GM12873 (cell line): ENCODE data around the gene FBXL17.

Source experiments
- TF ChIP-seq, protein P1 (sequence below): IDR thresholded peaks from 2 replicates; pipeline ENCODE4 v1.5.1; 2012; ENCODE audit warnings: low read depth, mild to moderate bottlenecking, moderate library complexity, low read length, control low read depth; ENCODE audit not compliant: insufficient read depth; ENCODE audit errors: missing control alignments

FBXL17 gene

DNA sequence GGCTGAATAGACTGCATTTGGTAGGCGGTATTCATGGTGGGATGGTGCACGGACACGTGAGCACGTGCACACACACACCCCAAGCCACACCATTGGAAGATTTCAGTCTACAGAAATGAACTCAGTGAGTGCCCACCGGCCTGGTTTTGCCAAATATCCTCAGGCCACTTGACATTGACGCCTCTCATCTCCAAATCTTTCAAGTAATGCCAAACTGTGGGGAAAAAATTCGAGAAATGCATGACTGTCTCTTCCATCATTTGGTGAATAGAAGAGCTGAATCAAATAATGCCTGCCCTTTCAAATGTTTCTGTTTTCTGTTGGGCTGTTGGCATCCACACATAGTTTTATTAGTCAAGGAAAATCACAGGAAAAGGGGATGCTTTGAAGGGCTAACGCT, 528.9 kb downstream of the FBXL17 start:
- TF ChIP-seq, protein P1, sequence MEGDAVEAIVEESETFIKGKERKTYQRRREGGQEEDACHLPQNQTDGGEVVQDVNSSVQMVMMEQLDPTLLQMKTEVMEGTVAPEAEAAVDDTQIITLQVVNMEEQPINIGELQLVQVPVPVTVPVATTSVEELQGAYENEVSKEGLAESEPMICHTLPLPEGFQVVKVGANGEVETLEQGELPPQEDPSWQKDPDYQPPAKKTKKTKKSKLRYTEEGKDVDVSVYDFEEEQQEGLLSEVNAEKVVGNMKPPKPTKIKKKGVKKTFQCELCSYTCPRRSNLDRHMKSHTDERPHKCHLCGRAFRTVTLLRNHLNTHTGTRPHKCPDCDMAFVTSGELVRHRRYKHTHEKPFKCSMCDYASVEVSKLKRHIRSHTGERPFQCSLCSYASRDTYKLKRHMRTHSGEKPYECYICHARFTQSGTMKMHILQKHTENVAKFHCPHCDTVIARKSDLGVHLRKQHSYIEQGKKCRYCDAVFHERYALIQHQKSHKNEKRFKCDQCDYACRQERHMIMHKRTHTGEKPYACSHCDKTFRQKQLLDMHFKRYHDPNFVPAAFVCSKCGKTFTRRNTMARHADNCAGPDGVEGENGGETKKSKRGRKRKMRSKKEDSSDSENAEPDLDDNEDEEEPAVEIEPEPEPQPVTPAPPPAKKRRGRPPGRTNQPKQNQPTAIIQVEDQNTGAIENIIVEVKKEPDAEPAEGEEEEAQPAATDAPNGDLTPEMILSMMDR, result no peak

DNA sequence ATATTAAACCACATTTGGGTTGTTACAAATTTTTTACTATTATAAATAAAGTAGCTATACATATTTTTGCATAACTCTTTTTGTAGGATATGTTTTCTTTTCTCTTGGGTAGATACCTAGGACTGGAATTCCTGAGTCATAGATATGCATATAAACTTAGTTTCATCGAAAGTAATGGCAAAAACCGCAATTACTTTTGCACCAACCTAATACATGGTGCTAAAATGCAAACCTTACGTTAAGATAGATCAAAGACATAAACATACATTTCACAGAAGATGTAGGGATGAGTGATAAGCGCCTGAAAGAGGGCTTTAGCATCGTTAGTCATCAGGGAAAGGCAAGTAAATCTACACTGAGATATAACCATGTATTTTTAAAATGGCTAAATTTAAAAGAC, 532.8 kb downstream of the FBXL17 start:
- TF ChIP-seq, protein P1, result no peak

DNA sequence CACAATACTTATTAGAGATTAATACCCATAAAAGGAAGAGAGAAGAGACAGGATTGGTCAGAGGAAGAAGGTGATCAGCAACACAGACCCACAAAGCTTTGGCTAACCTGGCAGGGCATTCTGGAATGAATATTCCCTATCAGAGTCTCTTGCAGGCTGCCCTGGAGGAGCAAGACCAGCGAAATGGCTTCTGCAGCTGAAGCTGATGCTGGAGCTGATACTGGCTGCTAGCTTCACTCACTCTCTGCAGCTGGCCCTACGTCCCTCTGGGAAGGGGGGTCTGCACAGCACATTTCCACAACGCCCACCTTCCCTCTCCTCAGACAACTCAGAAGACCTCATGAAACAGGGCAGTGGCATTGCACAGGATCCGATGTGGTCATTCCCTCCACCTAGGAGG, 541.3 kb downstream of the FBXL17 start:
- TF ChIP-seq, protein P1, result no peak

DNA sequence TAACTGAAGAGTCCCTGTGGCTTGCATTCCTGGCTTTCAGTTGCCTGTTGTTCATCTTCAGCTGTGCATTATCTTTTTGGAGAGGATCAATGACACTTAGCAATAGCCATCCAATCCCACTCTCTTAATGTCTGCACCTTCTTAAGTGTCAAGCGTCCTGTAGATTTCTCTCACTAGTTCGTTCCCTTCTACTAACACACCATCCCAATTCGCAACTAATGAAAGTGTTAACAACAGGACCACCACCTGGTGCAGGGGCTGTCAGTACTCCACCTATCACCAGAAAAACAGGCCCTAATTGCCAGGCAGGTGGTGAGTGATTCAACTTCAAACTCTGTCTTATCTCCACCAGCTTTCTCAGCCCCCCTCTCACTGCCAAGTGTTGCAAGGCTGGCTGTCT, 541.7 kb downstream of the FBXL17 start:
- TF ChIP-seq, protein P1, result no peak

DNA sequence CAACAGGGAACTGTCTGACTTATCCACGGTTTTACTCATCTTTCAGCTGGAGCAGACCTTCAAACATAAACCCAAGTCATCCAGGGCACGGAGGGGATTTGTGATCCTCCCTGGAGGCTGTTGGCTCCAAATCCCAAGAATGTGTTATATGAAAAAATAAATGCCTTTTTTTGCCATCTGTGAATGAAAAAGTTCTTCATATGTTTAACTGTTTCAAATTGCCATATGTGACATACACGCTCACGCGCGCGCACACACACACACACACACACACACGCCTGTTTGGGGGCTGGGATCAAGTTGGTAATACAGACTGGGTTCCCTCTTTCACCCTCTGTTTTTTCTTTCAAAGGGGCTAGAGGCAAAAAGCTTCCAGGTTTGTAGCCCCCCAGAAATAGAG, 546.8 kb downstream of the FBXL17 start:
- TF ChIP-seq, protein P1, result no peak

DNA sequence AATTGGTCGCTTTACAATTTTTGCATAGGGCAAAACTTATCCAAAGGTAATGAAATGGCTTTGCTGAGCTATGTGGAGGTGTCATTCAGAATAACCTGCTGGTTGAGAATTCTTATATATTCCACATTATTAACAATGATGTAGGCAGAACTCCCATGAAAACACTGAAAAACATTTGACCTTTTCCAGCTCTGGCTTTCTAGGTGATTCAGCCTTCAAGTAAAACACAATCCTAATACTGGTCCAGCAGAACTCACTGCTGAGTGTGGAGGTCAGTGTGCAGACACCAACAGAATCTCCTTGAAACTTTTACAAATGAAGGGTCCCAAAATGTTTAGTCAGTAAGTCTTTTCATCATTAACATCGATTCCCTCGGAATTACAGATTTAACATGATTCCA, 549.2 kb downstream of the FBXL17 start:
- TF ChIP-seq, protein P1, result no peak

DNA sequence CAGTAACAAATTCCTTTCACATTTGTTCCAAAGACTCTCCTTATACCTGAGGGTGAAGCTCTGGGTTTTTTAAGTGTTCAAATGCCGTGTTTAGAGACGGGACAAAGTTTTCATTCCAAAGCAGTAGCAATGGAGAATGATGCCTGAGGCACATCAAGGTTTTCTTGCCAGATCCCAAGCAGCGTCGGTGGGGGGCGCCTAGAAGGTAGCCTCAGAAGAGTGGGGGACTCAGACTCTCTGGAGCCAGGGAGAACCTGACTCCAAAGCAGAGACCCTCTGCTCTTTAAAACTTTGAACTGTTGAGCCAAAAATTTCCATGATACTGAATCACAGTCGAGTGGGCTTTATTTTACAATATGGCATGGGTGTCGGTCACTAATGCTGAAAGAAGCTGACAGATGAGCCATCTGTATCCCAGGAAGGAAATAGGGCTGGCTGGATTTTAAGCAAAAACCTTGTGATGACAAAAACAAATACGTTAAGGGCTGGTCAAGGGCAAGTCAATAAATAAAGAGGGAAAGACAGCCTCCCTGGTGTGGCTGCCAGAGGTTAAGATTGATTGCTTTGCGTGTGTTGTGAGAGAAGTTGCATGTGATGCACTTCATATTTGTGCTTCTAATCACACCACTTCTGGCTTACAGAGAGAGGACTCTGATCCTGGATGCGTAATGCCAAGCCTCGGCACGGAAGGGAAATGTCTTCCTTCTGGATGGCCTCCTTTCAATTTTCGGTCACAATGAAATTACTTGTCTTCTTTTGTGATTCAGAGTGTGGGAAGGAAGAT, 550.1 kb downstream of the FBXL17 start:
- TF ChIP-seq, protein P1, result no peak

DNA sequence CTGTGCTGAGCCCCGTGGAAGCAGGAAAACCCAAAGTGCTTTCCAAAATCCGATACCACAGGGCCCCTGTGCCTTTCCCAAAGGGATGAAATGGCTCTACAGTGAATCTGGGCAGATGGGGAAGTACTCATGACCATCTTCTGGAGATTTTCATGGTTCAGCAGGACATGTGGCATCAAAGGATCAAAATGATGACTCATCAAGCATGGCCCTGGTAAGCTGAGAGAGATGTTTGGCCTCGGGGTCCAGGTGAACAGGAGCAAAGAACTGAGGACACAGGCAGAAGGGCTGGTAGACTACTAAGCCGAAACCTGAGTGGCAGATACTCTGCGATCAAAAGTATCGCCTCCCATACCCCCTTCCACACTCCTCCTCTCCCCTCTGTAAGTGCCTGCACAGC, 551.1 kb downstream of the FBXL17 start:
- TF ChIP-seq, protein P1, result no peak
